HCT116 (cell line): ENCODE measurements around the gene BRCA2. TPM values are rescaled to one million over a fixed set of nuclear protein-coding genes. Genes with fewer than 3 reads are reported as not detected.

Source experiments
- ATAC-seq: fragments of 200-7000 bp; cut with Tn5 transposase; 2 replicates; pipeline ENCODE4 v1.9.1; 2020; ENCODE audit warnings: mild to moderate bottlenecking, moderate library complexity
- BruUV-seq: library from RNA; stranded (reverse); fragments of 400-500 nt; replicated peaks from 2 replicates; lab custom pipeline; 2021; lab: Mats Ljungman, UMichigan
- CTCF ChIA-PET: fragments of 300-600 bp; sonication (Branson Sonifier 250); formaldehyde crosslinking; loops from one replicate; lab custom pipeline; 2021; ENCODE audit warnings: antibody characterized with exemption; lab: Charles Lee
- POLR2A ChIA-PET: fragments of 300-600, 350-600 bp; sonication (Branson Sonifier 250); formaldehyde crosslinking; loops from one replicate; lab custom pipeline; 2021; ENCODE audit warnings: antibody characterized with exemption; lab: Charles Lee
- RAD21 ChIA-PET, 2 experiments: fragments of 300-600 bp; sonication (Branson Sonifier 250); formaldehyde crosslinking; loops; one replicate each; lab custom pipeline; 2023; ENCODE audit warnings: low total read pairs in 2 of 2; ENCODE audit not compliant: uncharacterized antibody in 2 of 2, unreplicated experiment in 2 of 2, low non-redundant PET in 1 of 2; lab: Charles Lee
- DNase-seq: peaks from one replicate; pipeline ENCODE4 v3.0.0-alpha.2; 2010; ENCODE audit warnings: low read depth, low spot score
- H2AFZ ChIP-seq: fragments of 200-600 bp; shearing (Covaris generic), sonication (generic); 2 replicates; pipeline ENCODE4 v1.6.1; 2017; ENCODE audit warnings: low read depth, mixed run types, mixed read lengths, antibody characterized with exemption, low read length; ENCODE audit not compliant: poor library complexity, severe bottlenecking
- H3K27ac ChIP-seq: 2 replicates; pipeline ENCODE4 v1.5.1; 2012; ENCODE audit warnings: low read depth, low read length
- H3K27me3 ChIP-seq: fragments of 200-600 bp; sonication (generic); 2 replicates; pipeline ENCODE4 v1.6.1; 2016; ENCODE audit warnings: mixed run types, low read length, mixed read lengths; ENCODE audit not compliant: insufficient read depth
- H3K36me3 ChIP-seq, 2 experiments: fragments of 200-500 bp in 1 of 2; fragments of 200-600 bp in 1 of 2; sonication (Bioruptor generic) in 1 of 2; sonication (generic) in 1 of 2; 2 replicates each; pipeline versions ENCODE4 v1.5.1 to v1.6.1; 2014 to 2016; ENCODE audit warnings: low read length in 2 of 2, inconsistent platforms in 1 of 2, mixed read lengths in 1 of 2, mixed run types in 1 of 2; ENCODE audit not compliant: insufficient read depth in 2 of 2, control insufficient read depth in 1 of 2
- H3K4me1 ChIP-seq, 2 experiments: fragments of 200-600 bp in 1 of 2; sonication (generic) in 1 of 2; 2 replicates each; pipeline versions ENCODE4 v1.5.1 to v1.6.1; 2012 to 2017; ENCODE audit warnings: low read length in 2 of 2, inconsistent platforms in 1 of 2, mild to moderate bottlenecking in 1 of 2, mixed read lengths in 1 of 2, mixed run types in 1 of 2, moderate library complexity in 1 of 2; ENCODE audit not compliant: insufficient read depth in 2 of 2, control insufficient read depth in 1 of 2
- H3K4me2 ChIP-seq: fragments of 200-600 bp; sonication (generic); 2 replicates; pipeline ENCODE4 v1.6.1; 2017; ENCODE audit warnings: mixed run types, low read length, mixed read lengths
- H3K4me3 ChIP-seq, 2 experiments: fragments of 200-600 bp in 1 of 2; sonication (generic) in 1 of 2; replicated peaks in 1 of 2; 2 replicates each; pipeline ENCODE4 v1.5.1; 2011 to 2016; ENCODE audit warnings: low read length in 2 of 2, control low read depth in 1 of 2, low read depth in 1 of 2, mild to moderate bottlenecking in 1 of 2, mixed read lengths in 1 of 2, mixed run types in 1 of 2
- H3K79me2 ChIP-seq: fragments of 200-600 bp; sonication (generic); 2 replicates; pipeline ENCODE4 v1.6.1; 2017; ENCODE audit warnings: mild to moderate bottlenecking, mixed run types, low read length, moderate library complexity, mixed read lengths; ENCODE audit not compliant: insufficient read depth
- H3K9ac ChIP-seq: fragments of 200-600 bp; sonication (generic); 2 replicates; pipeline ENCODE4 v1.6.1; 2016; ENCODE audit warnings: low read length, mixed read lengths
- H3K9me2 ChIP-seq: fragments of 200-600 bp; sonication (generic), shearing (Covaris generic); 2 replicates; pipeline ENCODE4 v1.6.1; 2017; ENCODE audit warnings: mixed run types, mild to moderate bottlenecking, moderate library complexity; ENCODE audit not compliant: insufficient read depth
- H3K9me3 ChIP-seq, 2 experiments: fragments of 200-500 bp in 1 of 2; fragments of 200-600 bp in 1 of 2; sonication (Bioruptor generic) in 1 of 2; sonication (generic) in 1 of 2; 2 replicates each; pipeline ENCODE4 v1.6.1; 2014 to 2017; ENCODE audit warnings: low read length in 2 of 2, mixed read lengths in 2 of 2, inconsistent platforms in 1 of 2, low read depth in 1 of 2, mild to moderate bottlenecking in 1 of 2, mixed run types in 1 of 2, moderate library complexity in 1 of 2; ENCODE audit not compliant: control insufficient read depth in 1 of 2, insufficient read depth in 1 of 2
- H4K20me1 ChIP-seq: fragments of 200-600 bp; sonication (generic), shearing (Covaris generic); 2 replicates; pipeline ENCODE4 v1.6.1; 2017; ENCODE audit warnings: mixed run types, mild to moderate bottlenecking, moderate library complexity; ENCODE audit not compliant: insufficient read depth
- CEBPB ChIP-seq: IDR thresholded peaks from 2 replicates; pipeline ENCODE4 v1.6.1; 2012; ENCODE audit warnings: low read depth
- ELF1 ChIP-seq: IDR thresholded peaks from 2 replicates; pipeline ENCODE4 v1.6.1; 2012; ENCODE audit warnings: low read depth, borderline replicate concordance
- POLR2AphosphoS5 ChIP-seq: IDR thresholded peaks from 2 replicates; pipeline ENCODE4 v1.6.1; 2011; ENCODE audit warnings: mild to moderate bottlenecking, low read depth, low read length, moderate library complexity
- RAD21 ChIP-seq: IDR thresholded peaks from 2 replicates; pipeline ENCODE4 v1.6.1; 2012; ENCODE audit warnings: low read depth, mild to moderate bottlenecking
- SP1 ChIP-seq: IDR thresholded peaks from 2 replicates; pipeline ENCODE4 v1.6.1; 2012; ENCODE audit warnings: low read depth
- SRF ChIP-seq: IDR thresholded peaks from 2 replicates; pipeline ENCODE4 v1.6.1; 2012; ENCODE audit warnings: low read depth
- intact Hi-C: fragments of 100-400 bp; cut with micrococcal nuclease; formaldehyde crosslinking; loops from 2 replicates; pipeline ENCODE4 v1.10.0; 2022
- total RNA-seq: library from RNA; stranded (reverse); gene quantifications from one replicate; pipeline ENCODE4 v1.2.1, GENCODE V29; 2021; ENCODE audit not compliant: unreplicated experiment
- TF ChIP-seq, protein P1 (sequence below), 3 experiments: fragments of 200-600 bp in 1 of 3; sonication (generic) in 1 of 3; IDR thresholded peaks in 2 of 3; conservative IDR thresholded peaks in 1 of 3; 2 replicates each; pipeline ENCODE4 v1.5.1; 2012 to 2017; ENCODE audit warnings: low read depth in 2 of 3, low read length in 2 of 3, antibody characterized with exemption in 1 of 3, borderline replicate concordance in 1 of 3, control low read depth in 1 of 3, mild to moderate bottlenecking in 1 of 3, mixed read lengths in 1 of 3, mixed run types in 1 of 3, moderate library complexity in 1 of 3; ENCODE audit not compliant: insufficient read depth in 1 of 3
- TF ChIP-seq, protein P2 (sequence below): IDR thresholded peaks from 2 replicates; pipeline ENCODE4 v1.6.1; 2012
- TF ChIP-seq, protein P3 (sequence below): IDR thresholded peaks from 2 replicates; pipeline ENCODE4 v1.6.1; 2012

Gene BRCA2
- total RNA-seq, 1 experiment from 2014 or later: 14.2 TPM

DNA sequence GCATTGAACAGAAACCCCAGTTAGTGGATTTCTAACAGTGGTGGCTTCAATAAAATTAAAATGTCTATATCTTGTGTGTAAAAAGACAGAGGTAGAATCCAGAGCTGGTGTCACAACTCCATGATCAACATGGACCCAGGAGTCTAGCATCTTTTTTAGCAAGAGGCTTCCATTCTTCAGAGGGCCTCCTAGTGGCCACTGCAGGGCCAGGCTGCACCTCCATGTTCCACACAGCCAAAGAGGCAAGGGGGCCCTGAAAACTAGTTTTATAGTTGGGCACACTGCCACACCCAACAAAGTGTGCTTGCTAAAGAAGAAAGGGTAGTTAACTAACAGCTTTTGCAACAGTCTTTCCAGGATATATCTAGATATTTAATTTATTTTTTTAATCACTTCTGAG is 99.7 kb downstream of the BRCA2 start:
- no peaks in the 10 kb centered on the region for H3K36me3 ChIP-seq
- ATAC-seq: peak; percentile 87
- H4K20me1 ChIP-seq: no peaks in the 10 kb centered on the region
- no peaks in the 10 kb centered on the region for H3K79me2 ChIP-seq
- RAD21 ChIA-PET: no interaction called here
- CTCF ChIA-PET: interaction anchor here (1.1 to 1.4 kb wide), 2 partner anchors 147 to 168 kb away, joined by 3 read pairs; no protein-coding TSS in a partner anchor
- no peak overlapping the region for H3K4me2 ChIP-seq
- TF ChIP-seq RAD21: peak; percentile 29; the same call in 1 of the 2 replicates
- TF ChIP-seq, protein P1, sequence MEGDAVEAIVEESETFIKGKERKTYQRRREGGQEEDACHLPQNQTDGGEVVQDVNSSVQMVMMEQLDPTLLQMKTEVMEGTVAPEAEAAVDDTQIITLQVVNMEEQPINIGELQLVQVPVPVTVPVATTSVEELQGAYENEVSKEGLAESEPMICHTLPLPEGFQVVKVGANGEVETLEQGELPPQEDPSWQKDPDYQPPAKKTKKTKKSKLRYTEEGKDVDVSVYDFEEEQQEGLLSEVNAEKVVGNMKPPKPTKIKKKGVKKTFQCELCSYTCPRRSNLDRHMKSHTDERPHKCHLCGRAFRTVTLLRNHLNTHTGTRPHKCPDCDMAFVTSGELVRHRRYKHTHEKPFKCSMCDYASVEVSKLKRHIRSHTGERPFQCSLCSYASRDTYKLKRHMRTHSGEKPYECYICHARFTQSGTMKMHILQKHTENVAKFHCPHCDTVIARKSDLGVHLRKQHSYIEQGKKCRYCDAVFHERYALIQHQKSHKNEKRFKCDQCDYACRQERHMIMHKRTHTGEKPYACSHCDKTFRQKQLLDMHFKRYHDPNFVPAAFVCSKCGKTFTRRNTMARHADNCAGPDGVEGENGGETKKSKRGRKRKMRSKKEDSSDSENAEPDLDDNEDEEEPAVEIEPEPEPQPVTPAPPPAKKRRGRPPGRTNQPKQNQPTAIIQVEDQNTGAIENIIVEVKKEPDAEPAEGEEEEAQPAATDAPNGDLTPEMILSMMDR (IDR thresholded peaks at IDR 0.05 in 2 of 3, conservative IDR thresholded peaks at IDR 0.05 in 1 of 3; ENCODE audit: borderline replicate concordance in 1 of 3, insufficient read depth in 1 of 3, low read depth in 2 of 3, low read length in 2 of 3): peak in 2 of 3 experiments; percentile 67 to 82; a peak in 4 of 6 replicates
- TF ChIP-seq SRF: no peak
- POLR2A ChIA-PET: no interaction called here
- H2AFZ ChIP-seq: no peak overlapping the region
- DNase-seq: peak; percentile 18
- no peaks in the 10 kb centered on the region for H3K4me1 ChIP-seq
- no peak overlapping the region for H3K9ac ChIP-seq
- BruUV-seq: no TSS peak
- no peaks in the 10 kb centered on the region for H3K27me3 ChIP-seq
- H3K27ac ChIP-seq: no peak overlapping the region
- H3K9me2 ChIP-seq: no peaks in the 10 kb centered on the region
- no peaks in the 10 kb centered on the region; a peak in 1 of 4 replicates for H3K9me3 ChIP-seq
- intact Hi-C loops: no loop called here
- no peak overlapping the region for H3K4me3 ChIP-seq

DNA sequence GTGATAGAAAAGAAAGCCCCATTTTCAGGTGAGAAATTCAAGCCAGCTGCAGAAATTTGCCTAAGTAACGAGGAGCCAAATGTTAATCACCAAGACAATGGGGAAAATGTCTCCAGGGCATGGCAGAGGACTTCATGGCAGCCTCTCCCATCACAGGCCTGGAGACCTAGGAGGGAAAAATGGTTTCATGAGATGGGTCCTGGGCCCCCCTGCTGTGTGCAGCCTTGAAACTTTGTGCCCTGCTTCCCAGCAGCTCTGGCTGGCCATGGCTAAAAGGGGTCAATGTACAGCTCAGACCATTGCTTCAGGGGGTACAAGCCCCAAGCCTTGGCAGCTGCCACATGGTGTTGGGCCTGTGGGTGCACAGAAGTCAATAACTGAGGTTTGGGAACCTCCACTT is 102.7 kb downstream of the BRCA2 start:
- ChIA-PET POLR2A (no interaction called here), RAD21 (no interaction called here), CTCF (no interaction called here)
- TF ChIP-seq CEBPB: no peak
- no peak for TF ChIP-seq SP1
- TF ChIP-seq, protein P2, sequence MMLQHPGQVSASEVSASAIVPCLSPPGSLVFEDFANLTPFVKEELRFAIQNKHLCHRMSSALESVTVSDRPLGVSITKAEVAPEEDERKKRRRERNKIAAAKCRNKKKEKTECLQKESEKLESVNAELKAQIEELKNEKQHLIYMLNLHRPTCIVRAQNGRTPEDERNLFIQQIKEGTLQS: no peak
- TF ChIP-seq, protein P3, sequence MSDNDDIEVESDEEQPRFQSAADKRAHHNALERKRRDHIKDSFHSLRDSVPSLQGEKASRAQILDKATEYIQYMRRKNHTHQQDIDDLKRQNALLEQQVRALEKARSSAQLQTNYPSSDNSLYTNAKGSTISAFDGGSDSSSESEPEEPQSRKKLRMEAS: no peak
- no peak for TF ChIP-seq POLR2AphosphoS5
- TF ChIP-seq ELF1: no peak
- Histone ChIP-seq H4K20me1 (no peaks in the 10 kb centered on the region), H3K9me3 (no peaks in the 10 kb centered on the region; a peak in 1 of 4 replicates), H3K9me2 (no peaks in the 10 kb centered on the region), H2AFZ (no peak overlapping the region), H3K4me1 (no peaks in the 10 kb centered on the region), H3K4me2 (no peak overlapping the region), H3K27me3 (no peaks in the 10 kb centered on the region), H3K27ac (no peak overlapping the region), H3K9ac (no peak overlapping the region), H3K79me2 (no peaks in the 10 kb centered on the region), H3K36me3 (no peaks in the 10 kb centered on the region), H3K4me3 (no peak overlapping the region)
- no peak for ATAC-seq
- BruUV-seq: no TSS peak
- intact Hi-C loops: no loop called here
- DNase-seq: no peak
